Activated naive CD4-positive, alpha-beta T cell treated with anti-CD3 and anti-CD28 coated beads, Interleukin-2, amount 10 ng/mL, durations not matched to agents 7 days and 5 days (primary cell): ENCODE data around the gene BAG1.

Experiments used
- CTCF ChIA-PET: fragments of 350-600 bp; sonication (Branson Sonifier 250); formaldehyde crosslinking; loops from one replicate; lab custom pipeline; 2021; ENCODE audit warnings: antibody characterized with exemption; lab: Charles Lee
- DNase-seq: peaks from one replicate; pipeline ENCODE4 v3.0.0-alpha.2; 2020
- H3K27ac Mint-ChIP-seq: one replicate; pipeline ENCODE4 v1.8.0; 2021; ENCODE audit warnings: mild to moderate bottlenecking, moderate library complexity, mixed read lengths
- H3K27me3 Mint-ChIP-seq: one replicate; pipeline ENCODE4 v1.8.0; 2021; ENCODE audit warnings: mild to moderate bottlenecking, mixed read lengths
- H3K36me3 Mint-ChIP-seq: one replicate; pipeline ENCODE4 v1.8.0; 2021; ENCODE audit warnings: mixed read lengths
- H3K4me1 Mint-ChIP-seq: one replicate; pipeline ENCODE4 v1.8.0; 2021; ENCODE audit warnings: mixed read lengths
- H3K4me3 Mint-ChIP-seq: one replicate; pipeline ENCODE4 v1.8.0; 2021; ENCODE audit warnings: mild to moderate bottlenecking, moderate library complexity, mixed read lengths
- H3K9me3 Mint-ChIP-seq: one replicate; pipeline ENCODE4 v1.8.0; 2021; ENCODE audit warnings: mixed read lengths

BAG1 gene

GRCh38 chr9:33290247-33291030, 25.9 kb upstream of the BAG1 start, which contains the start of gene NFX1:
Gene NFX1 (plus strand): TSS chr9:33290516. CDS start chr9:33290573, 57 bp downstream.
- no peaks in the 10 kb centered on the region for H3K9me3 Mint-ChIP-seq
- H3K4me3 Mint-ChIP-seq: peak within 1 kb of the TSS; percentile 91
- peaks cover 71% of the 10 kb centered on the region for H3K4me1 Mint-ChIP-seq

GRCh38 chr9:33289936-33290246, 25.4 kb upstream of the BAG1 start:
- Mint-ChIP-seq H3K4me3 (peak overlapping the region; percentile 91), H3K36me3 (peaks cover 38% of the 10 kb centered on the region), H3K27ac (peak overlapping the region; percentile 100), H3K9me3 (no peaks in the 10 kb centered on the region), H3K27me3 (peaks cover 5% of the 10 kb centered on the region), H3K4me1 (peaks cover 67% of the 10 kb centered on the region)
- no peak for DNase-seq
- CTCF ChIA-PET: interaction anchor here (0.8 to 2.0 kb wide), 5 partner anchors 19 to 177 kb away, joined by 3 to 7 read pairs (median 5); no protein-coding TSS in a partner anchor

More at GRCh38 chr9:33290247-33291030, 25.9 kb upstream of the BAG1 start, which contains the start of gene NFX1:
- peaks cover 5% of the 10 kb centered on the region for H3K27me3 Mint-ChIP-seq
- H3K27ac Mint-ChIP-seq: peak within 1 kb of the TSS; percentile 100
- DNase-seq: peak; percentile 99
- H3K36me3 Mint-ChIP-seq: peaks cover 41% of the 10 kb centered on the region
- CTCF ChIA-PET: interaction anchor here (0.8 to 2.0 kb wide), 5 partner anchors 18 to 176 kb away, joined by 3 to 7 read pairs (median 5); no protein-coding TSS in a partner anchor

GRCh38 chr9:33289496-33289895, 25.0 kb upstream of the BAG1 start:
- Mint-ChIP-seq H3K27me3 (peaks cover 5% of the 10 kb centered on the region), H3K9me3 (no peaks in the 10 kb centered on the region), H3K4me1 (peaks cover 63% of the 10 kb centered on the region), H3K36me3 (peaks cover 34% of the 10 kb centered on the region), H3K4me3 (peak overlapping the region; percentile 91), H3K27ac (peak overlapping the region; percentile 100)
- peak; percentile 45 for DNase-seq
- CTCF ChIA-PET: interaction anchor here (1.0 to 2.0 kb wide), 4 partner anchors 34 to 177 kb away, joined by 3 to 7 read pairs (median 6); no protein-coding TSS in a partner anchor

- H3K36me3 Mint-ChIP-seq: peaks cover 30% of the 10 kb centered on the region
- CTCF ChIA-PET: interaction anchor here (2.0 kb wide), 1 partner anchor 178 kb away, joined by 7 read pairs; no protein-coding TSS in a partner anchor
- H3K27me3 Mint-ChIP-seq: peaks cover 5% of the 10 kb centered on the region
- peaks cover 58% of the 10 kb centered on the region for H3K4me1 Mint-ChIP-seq
- DNase-seq: peak; percentile 24
- H3K27ac Mint-ChIP-seq: peak overlapping the region; percentile 100
- H3K9me3 Mint-ChIP-seq: no peaks in the 10 kb centered on the region
- peak overlapping the region; percentile 19 for H3K4me3 Mint-ChIP-seq
Measured at GRCh38 chr9:33288828-33289483, 24.4 kb upstream of the BAG1 start.

GRCh38 chr9:33288235-33288634, 23.7 kb upstream of the BAG1 start:
- H3K4me1 Mint-ChIP-seq: peaks cover 52% of the 10 kb centered on the region
- peak overlapping the region; percentile 100 for H3K27ac Mint-ChIP-seq
- H3K9me3 Mint-ChIP-seq: no peaks in the 10 kb centered on the region
- H3K4me3 Mint-ChIP-seq: no peak overlapping the region
- CTCF ChIA-PET: interaction anchor here (0.6 to 2.6 kb wide), 10 partner anchors 9 to 179 kb away, joined by 3 to 23 read pairs (median 7); partner anchors contain the start of gene AQP3
- peaks cover 27% of the 10 kb centered on the region for H3K36me3 Mint-ChIP-seq
- no peak for DNase-seq
- peaks cover 5% of the 10 kb centered on the region for H3K27me3 Mint-ChIP-seq

GRCh38 chr9:33287087-33287490, 22.6 kb upstream of the BAG1 start:
- peaks cover 27% of the 10 kb centered on the region for H3K36me3 Mint-ChIP-seq
- H3K9me3 Mint-ChIP-seq: no peaks in the 10 kb centered on the region
- DNase-seq: peak; percentile 72
- no peak overlapping the region for H3K4me3 Mint-ChIP-seq
- H3K27ac Mint-ChIP-seq: peak overlapping the region; percentile 79
- peaks cover 5% of the 10 kb centered on the region for H3K27me3 Mint-ChIP-seq
- CTCF ChIA-PET: interaction anchor here (0.7 to 2.6 kb wide), 20 partner anchors 11 to 187 kb away, joined by 3 to 23 read pairs (median 4); partner anchors contain the start of genes AQP3 and NOL6
- peaks cover 41% of the 10 kb centered on the region for H3K4me1 Mint-ChIP-seq

GRCh38 chr9:33285502-33285901, 21.0 kb upstream of the BAG1 start:
- H3K9me3 Mint-ChIP-seq: no peaks in the 10 kb centered on the region
- no peak overlapping the region for H3K4me3 Mint-ChIP-seq
- H3K4me1 Mint-ChIP-seq: peaks cover 27% of the 10 kb centered on the region
- DNase-seq: no peak
- peaks cover 23% of the 10 kb centered on the region for H3K36me3 Mint-ChIP-seq
- CTCF ChIA-PET: interaction anchor here (1.0 to 2.6 kb wide), 3 partner anchors 89 to 181 kb away, joined by 3 to 23 read pairs (median 15); no protein-coding TSS in a partner anchor
- H3K27ac Mint-ChIP-seq: no peak overlapping the region
- peaks cover 4% of the 10 kb centered on the region for H3K27me3 Mint-ChIP-seq

GRCh38 chr9:33277484-33277883, 13.0 kb upstream of the BAG1 start:
- Mint-ChIP-seq H3K9me3 (no peaks in the 10 kb centered on the region), H3K27me3 (no peaks in the 10 kb centered on the region), H3K36me3 (peaks cover 59% of the 10 kb centered on the region), H3K27ac (no peak overlapping the region), H3K4me1 (peaks cover 3% of the 10 kb centered on the region), H3K4me3 (no peak overlapping the region)
- DNase-seq: no peak
- CTCF ChIA-PET: no interaction called here

GRCh38 chr9:33273972-33274328, 9.4 kb upstream of the BAG1 start:
- H3K9me3 Mint-ChIP-seq: no peaks in the 10 kb centered on the region
- DNase-seq: no peak
- H3K4me1 Mint-ChIP-seq: peaks cover 11% of the 10 kb centered on the region
- H3K36me3 Mint-ChIP-seq: peaks cover 63% of the 10 kb centered on the region
- CTCF ChIA-PET: interaction anchor here (1.5 to 1.7 kb wide), 2 partner anchors 13 to 23 kb away, joined by 3 read pairs; no protein-coding TSS in a partner anchor
- H3K27ac Mint-ChIP-seq: no peak overlapping the region
- no peaks in the 10 kb centered on the region for H3K27me3 Mint-ChIP-seq
- H3K4me3 Mint-ChIP-seq: no peak overlapping the region

GRCh38 chr9:33273266-33273971, 8.9 kb upstream of the BAG1 start:
- H3K36me3 Mint-ChIP-seq: peaks cover 64% of the 10 kb centered on the region
- H3K27me3 Mint-ChIP-seq: no peaks in the 10 kb centered on the region
- DNase-seq: no peak

GRCh38 chr9:33272061-33272460, 7.6 kb upstream of the BAG1 start:
- Mint-ChIP-seq H3K27me3 (no peaks in the 10 kb centered on the region), H3K27ac (no peak overlapping the region)

More at GRCh38 chr9:33273266-33273971, 8.9 kb upstream of the BAG1 start:
- Mint-ChIP-seq H3K27ac (no peak overlapping the region), H3K4me3 (no peak overlapping the region), H3K9me3 (no peaks in the 10 kb centered on the region), H3K4me1 (peaks cover 11% of the 10 kb centered on the region)
- CTCF ChIA-PET: interaction anchor here (0.6 to 1.7 kb wide), 5 partner anchors 13 to 898 kb away, joined by 3 to 4 read pairs (median 3); no protein-coding TSS in a partner anchor

GRCh38 chr9:33270146-33270545, 5.6 kb upstream of the BAG1 start:
- CTCF ChIA-PET: no interaction called here

More at GRCh38 chr9:33272061-33272460, 7.6 kb upstream of the BAG1 start:
- Mint-ChIP-seq H3K4me3 (no peak overlapping the region), H3K4me1 (peaks cover 24% of the 10 kb centered on the region), H3K9me3 (no peaks in the 10 kb centered on the region), H3K36me3 (peaks cover 61% of the 10 kb centered on the region)
- no peak for DNase-seq
- CTCF ChIA-PET: interaction anchor here (0.6 to 1.7 kb wide), 3 partner anchors 25 to 195 kb away, joined by 3 read pairs; no protein-coding TSS in a partner anchor

GRCh38 chr9:33267151-33267767, 2.8 kb upstream of the BAG1 start:
- CTCF ChIA-PET: no interaction called here
- DNase-seq: no peak

More at GRCh38 chr9:33270146-33270545, 5.6 kb upstream of the BAG1 start:
- Mint-ChIP-seq H3K36me3 (peaks cover 61% of the 10 kb centered on the region), H3K9me3 (no peaks in the 10 kb centered on the region), H3K4me3 (no peak overlapping the region), H3K4me1 (peaks cover 43% of the 10 kb centered on the region), H3K27me3 (no peaks in the 10 kb centered on the region), H3K27ac (no peak overlapping the region)
- no peak for DNase-seq

More at GRCh38 chr9:33267151-33267767, 2.8 kb upstream of the BAG1 start:
- Mint-ChIP-seq H3K9me3 (no peaks in the 10 kb centered on the region), H3K27ac (peak overlapping the region; percentile 7), H3K27me3 (no peaks in the 10 kb centered on the region), H3K4me3 (no peak overlapping the region), H3K4me1 (peaks cover 51% of the 10 kb centered on the region), H3K36me3 (peaks cover 55% of the 10 kb centered on the region)
